COR-L47 (cell line): Measurements from ENCODE around the gene LIN7A.

ENCODE experiments used
- DNase-seq: peaks from one replicate; lab custom pipeline; 2025; lab: John Stamatoyannopoulos, UW

The LIN7A gene

DNA sequence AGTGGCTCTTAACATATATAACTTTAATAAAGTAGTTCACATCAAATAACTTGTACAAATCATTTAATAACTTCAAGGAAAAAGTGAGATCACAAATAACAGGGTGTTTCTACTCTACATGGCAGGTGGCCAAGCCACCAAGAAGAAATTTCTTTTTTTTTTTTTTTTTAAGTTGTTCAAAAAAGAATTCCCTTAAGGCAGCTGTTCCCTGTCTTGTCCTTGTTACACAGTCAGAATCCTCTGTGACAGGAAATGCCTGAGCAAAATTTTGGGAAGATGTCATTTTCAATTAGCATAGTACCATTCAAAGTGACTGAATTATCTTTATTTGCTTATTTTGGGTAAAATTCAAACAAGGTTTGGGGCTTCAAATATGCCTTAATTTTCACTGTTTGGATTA is 79.4 kb downstream of the LIN7A start:
- DNase-seq = no peak

DNA sequence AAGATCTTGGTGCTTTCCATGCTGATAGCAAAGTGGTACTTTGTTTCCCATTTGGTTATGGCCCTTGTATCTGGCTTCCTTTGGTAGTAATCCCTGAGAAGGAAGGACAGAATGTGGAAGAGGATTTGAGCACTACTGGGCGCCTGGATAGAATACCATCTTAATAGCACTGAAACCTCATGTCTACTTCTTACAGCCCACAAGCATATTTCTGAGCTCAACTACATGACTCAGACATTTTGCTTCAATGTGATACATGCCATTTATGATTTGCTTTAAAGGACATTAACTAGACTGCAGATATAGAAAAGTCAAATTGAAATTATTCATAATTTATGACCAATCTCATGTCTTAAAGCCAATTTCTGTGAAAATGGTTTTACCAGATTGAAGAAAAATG is 80.4 kb downstream of the LIN7A start:
- DNase-seq = no peak

DNA sequence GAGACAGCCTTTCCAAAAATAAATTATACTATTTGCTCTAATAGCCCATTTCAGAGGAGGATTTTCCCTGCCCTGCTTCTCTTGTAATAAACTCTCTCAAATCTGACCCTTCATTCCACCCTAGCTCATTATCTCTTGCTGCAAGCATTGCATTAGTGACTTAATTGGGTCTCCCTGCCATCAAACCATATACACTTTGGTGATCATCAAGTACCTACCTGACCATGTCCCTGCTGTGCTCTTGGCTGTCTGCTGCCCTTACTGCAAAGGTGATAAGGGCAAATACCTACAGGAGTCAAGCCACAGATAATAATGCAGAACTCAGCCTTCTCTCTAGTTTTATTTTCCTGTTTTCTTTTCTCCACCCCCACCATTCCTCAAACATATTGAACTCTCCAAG is 88.4 kb downstream of the LIN7A start:
- no peak for DNase-seq

DNA sequence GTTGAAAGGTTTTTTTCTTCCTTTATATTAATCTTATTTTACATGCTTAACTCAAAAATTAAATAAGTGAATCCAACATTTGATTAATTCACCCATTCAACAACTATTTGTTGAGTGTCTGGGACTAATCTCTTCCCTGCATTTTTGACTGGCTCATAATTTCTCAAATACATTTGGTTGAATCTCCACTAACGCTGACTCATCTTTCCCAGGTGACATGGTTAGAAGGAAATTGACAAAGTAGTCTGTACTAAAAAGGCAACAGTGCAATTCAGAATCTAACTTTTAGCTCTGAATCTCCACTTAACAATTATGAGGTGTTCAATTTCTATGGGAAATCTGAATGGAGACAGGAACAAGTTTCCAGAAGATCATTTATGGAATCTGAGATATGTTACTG is 88.9 kb downstream of the LIN7A start:
- no peak for DNase-seq

DNA sequence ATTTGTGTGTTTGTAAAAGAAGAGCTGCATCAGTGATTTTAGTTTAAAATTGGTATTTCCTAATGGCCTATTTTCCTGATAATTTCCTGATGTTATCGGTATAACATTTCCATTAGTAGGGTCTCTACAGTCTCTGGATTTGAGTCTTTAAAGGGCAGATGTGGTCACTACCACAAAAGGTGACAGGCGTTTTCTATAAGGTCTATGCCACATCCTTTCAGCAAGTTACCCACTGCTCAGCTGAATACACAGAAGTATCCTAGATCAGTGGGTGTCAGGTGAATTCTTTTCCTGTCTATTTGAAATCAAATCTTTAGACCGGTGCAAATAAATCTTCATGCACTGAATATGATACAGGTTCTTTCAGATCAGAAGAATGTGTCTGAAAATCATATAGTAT is 90.2 kb downstream of the LIN7A start:
- no peak for DNase-seq

DNA sequence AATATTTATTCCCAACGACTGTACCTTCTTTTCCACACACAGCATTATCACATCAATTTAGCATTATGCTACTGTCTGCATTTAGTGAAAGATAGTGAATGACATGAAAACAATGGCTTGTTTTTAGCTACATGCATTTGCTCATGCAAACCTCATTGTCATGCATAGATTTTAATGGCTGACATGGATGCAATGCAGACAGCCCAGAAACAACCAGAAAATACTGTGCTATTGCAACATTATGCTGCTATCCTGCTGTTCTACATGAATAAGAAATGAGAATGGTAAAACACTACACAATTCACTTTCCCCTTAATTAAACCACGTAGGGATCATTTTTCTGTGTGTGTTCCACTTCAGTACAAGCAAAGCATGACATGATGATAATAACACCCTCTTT is 90.8 kb downstream of the LIN7A start:
- DNase-seq = peak; percentile 50

DNA sequence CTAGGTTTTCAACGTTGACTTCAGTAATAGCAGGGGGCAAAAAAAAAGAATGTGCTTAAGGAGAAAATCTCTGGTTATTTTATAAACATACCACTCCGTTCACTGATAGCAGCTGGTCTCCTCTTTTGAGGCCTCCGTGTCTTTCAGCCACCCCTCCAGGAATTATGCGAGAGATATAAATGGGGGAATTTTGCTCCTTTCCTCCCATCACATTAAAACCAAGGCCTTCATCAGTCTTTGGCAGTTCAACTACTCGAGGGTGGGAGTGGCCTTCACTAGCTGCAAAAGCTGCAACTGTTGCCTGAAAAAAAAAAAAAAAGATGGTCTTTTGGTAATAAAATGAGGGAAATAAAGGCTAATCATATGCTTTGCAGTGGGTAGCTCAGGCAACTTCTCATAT is 92.1 kb downstream of the LIN7A start:
- DNase-seq = no peak

DNA sequence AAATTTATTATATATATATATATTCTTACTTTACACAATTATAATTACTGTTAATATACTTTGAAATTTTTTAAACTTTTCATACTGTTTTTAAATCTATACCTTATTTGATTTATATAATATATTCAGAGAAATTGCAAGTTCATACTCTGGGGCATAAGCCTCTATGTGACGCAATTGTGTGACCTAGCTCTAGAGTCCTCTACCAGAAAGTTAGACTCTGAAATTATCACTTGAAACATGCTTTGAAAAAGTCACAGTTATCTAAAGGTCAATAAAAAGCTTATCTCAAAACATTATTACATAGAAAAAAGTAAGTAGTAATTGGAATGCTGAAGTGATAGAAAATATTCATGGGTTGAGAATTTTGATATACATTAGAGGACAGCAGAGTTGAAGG is 93.8 kb downstream of the LIN7A start:
- DNase-seq = no peak

DNA sequence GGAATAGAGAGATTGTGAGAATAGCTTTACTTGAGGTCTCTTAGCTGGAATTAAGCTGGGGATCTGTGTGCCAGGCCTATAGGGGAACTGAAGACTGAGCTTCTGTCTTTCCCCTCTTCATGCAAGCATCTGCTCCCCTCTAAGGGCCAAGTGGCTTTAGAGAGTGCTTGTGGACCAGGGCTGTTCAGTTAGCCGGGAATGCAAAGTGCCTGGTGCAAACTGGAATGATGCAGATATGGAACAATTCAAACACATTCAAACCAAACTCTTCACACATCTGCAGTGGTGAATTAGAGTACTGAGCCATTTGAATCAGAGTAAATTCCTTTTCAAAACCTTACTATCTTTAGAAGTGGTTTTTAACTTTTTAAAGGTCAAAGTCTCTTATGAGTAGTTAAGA is 99.0 kb downstream of the LIN7A start:
- DNase-seq = no peak

DNA sequence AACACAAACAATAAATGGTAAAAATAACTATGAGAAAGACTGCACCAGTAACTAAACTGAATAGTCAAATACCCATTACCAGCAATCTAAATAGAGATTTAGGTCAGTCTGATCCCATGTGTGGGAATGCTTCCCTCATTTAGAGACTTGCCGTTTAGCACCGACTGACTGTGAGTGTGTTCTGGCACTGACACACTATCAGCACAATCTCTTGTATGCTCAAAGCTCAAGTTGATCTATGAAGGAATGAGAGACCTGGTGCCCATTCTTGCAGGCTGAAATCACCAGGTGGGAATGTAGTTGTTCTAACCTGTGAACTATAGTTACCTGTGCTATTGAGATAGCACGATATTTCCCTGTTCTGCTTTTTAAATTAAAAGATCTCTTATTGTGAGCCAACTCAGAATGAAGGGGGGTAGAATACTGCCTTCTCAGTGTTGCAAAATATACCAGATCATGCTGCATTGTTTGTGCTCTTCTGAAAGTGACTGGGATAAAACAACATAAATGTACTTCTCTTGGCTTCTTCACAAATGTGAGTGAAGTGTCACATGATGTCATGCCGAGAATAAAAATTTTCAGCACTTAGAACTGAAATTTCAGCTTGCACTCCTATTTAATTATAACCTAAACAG is 99.6 kb downstream of the LIN7A start:
- no peak for DNase-seq

DNA sequence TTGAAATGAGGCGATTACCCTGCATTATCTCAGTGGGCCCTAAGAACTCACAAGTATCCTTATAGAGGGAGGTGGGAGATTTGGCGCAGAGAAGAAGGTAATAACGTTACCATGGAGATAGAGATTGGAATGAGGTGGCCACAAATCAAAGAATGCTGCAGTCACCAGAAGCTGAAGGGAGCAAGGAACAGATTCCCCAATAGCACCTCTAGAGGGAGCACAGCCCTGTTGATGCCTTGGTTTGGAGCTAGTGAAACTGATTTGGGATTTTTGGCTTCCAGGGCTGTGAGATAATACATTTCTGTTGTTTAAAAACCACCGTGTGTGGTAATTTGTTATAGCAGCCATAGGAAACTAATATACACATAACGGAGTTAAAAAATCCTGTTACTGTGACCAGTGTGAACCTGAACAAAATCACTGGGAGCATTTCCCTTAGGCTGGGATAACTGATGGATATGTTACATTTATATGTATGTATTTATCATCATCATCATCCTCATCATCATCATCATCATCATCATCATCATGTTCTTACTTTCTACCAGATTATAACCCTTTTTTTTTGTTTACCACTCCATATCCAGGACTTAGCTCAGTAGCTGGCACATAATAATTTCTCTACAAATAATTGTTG is 100.3 kb downstream of the LIN7A start:
- peak; percentile 63 for DNase-seq

DNA sequence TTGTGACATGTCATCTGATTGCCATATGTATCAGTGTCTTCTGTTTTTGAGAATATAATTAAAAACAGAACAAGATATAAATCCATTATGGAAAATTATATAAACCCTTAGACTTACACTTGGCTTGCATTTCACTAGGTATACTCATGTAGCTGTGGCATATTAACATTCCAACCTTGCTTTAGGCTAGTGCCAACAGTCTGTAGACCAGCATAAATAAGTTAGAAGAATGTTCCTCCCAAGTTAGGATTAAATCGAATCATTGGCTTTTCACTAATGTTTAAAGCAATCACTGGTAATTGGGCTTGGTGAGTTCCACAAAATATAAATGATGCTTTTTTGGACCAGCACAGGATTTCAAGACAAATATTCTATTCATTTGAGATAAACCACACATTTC is 103.0 kb downstream of the LIN7A start:
- DNase-seq = no peak

DNA sequence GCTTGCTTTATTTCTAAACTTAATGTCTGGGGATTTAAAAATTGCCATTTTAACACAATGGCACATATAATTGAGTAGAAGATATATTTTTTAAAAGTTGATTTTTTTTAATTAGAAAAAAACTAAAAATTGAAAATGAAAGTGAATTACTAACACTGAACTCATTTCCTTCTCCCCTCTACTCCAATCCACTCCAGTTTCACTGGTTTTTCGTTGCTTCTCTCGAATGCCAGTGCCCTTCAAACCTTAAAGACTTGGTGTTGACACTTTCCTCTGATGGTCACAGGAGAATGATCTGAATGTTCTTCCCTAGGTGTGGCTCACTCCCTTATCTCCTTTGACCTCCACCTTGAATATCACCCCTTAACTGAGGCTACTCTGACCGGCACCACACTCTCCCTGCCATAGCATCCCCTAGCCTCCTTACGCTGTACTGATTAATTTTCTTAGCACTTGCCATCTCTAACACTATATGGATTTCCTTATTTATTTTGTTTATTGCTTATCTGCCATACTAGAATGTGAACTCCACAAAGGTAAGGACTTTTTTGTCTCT is 107.1 kb downstream of the LIN7A start:
- DNase-seq = no peak

DNA sequence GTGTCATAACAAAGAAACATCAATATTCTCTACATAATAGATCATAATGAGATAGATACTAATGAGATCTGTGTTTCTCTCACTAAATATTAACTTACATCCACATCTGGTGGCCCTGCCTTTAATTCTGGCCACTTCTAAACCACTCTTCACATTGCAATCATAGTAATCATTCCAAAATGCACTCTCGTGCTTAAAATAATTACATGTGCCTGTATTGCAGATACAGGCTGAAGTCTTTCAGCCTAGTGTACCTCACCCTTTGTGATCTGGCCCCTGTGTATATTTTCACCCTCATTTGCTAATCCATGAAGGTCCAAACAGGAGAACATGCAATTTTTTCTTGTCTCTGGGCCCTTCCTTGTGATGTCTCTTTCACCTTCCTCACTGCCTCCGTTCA is 108.0 kb downstream of the LIN7A start:
- DNase-seq = no peak

DNA sequence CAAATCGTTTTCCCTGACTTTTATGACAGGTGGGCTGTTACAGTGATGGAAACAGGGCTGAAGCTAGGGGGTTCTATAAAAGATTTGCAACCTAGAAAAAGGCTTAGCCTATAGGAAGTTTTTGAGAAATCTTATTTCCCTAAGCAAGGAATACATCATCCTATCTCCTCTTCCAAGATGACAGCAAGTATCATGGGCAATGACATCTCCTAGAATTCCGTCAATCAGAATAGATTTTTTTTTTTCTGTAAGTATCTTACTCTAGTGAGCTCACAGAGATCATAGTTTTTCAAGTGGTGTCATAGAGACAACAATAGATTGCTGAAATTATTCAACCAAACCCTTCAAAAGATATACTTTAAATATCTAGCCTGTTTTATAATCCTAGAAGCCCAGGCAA is 112.2 kb downstream of the LIN7A start:
- no peak for DNase-seq

DNA sequence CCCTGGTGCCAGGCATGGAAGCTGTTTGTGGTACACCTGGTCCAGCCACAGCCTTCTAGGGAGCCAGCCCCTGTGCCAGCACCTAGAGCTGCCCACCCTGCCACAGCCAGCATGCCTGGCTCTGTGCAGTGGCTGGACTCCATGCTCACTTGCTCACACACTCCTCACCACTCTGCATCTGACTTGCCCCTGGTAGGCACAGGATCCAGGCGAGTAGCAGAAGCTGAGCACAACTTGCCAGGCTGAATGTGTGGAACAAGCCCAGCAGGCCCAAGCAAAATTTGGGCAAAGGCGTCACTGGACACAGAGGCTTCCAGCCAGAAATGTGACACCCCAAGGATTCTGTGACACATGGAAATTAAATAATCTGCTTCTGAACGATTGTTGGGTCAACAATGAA is 114.3 kb downstream of the LIN7A start:
- DNase-seq = no peak

DNA sequence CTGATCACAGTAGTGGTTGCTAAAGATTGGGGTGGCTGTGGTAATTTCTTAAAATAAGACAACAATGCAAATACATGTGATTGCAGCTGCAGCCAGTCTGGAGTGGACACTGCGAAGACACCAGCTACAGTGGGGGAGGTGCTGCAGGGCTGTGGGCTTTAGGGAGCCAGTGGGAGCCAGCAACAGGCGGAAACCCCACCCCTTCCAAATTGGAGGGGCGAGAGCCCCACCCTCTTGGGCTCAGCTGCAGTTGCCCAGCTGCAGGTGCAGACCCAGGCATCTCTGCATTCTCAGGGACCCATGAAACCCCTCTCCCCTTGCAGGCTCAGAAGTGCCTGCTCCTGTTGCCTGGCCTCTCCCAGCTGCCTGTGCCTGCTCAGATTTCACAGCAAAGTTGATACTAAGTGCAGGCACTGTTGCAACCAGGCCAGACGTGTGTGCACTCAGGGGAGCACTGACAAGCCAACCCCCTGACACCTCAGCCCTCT is 116.2 kb downstream of the LIN7A start:
- DNase-seq = peak; percentile 8

DNA sequence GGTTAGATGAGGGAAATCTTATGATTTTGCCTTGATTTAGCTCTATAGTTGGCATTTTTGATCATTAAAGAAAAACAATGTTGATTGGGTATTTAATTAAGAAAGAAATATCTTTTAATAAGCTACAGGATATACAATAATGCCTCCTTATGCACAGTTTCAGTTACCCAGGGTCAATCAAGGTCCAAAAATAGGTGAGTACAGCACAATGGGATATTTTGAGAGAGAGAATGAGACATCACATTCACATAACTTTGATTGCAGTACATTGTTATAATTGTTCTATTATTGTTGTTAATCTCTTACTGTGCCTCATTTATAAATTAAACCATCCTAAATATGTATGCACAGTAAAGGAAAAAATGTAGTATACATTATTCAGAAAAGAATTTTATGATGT is 118.9 kb downstream of the LIN7A start:
- DNase-seq = no peak

DNA sequence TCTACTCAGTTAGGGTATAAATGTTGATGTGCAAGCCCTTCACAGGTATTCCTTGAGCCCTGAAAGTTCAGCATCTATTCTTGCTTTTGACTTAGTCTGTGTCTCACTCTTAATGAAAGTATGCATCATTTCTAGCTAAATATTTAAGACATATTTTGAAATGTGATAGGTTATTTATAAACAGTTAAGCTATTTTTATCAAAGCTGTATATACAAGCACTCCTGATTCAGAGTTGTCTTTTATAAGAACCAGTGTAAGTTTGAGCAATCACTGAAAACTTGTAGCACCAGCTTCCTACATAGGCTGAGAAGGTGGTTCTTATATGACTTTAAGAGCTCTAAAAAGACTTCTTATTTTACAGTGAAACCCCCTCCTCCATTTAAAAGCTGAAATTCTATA is 122.4 kb downstream of the LIN7A start:
- DNase-seq = no peak

DNA sequence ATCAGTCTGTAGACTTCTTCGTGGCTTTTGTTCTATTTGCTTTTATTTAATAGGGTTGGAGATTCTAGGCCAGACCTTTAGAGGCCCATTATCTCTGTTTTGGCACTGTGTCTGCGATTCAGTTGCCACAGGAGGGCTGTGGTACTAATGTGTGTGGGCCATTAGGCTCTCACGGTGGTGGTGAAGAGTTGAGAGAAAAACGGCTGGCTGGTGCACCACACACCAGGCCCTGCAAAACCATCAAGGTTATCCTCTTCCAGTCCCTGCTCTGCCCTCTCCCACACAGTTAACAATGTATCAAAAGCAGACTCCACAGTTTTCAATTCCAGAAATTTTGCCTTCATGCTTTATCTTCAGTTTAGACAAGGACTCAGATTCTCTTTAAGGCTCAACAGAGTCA is 123.3 kb downstream of the LIN7A start:
- DNase-seq = no peak

DNA sequence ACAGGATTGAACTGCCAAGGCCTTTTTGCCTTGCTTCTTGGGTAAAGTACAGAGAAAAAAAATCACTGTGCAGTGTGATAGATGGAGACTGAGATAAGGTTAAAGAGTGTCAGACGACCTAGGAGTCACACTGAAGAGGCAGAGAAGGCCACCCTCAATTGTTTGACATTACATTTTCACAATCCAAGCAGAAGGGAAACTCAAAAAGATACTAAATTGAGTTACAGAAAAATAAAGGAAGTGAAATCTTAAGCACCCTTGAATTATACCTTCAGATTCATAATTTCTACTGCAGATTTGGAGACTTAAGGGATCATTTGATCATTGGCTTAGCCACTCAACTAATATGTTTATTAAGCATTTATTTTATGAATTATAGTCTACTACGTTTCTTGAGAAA is 123.9 kb downstream of the LIN7A start:
- DNase-seq = no peak

DNA sequence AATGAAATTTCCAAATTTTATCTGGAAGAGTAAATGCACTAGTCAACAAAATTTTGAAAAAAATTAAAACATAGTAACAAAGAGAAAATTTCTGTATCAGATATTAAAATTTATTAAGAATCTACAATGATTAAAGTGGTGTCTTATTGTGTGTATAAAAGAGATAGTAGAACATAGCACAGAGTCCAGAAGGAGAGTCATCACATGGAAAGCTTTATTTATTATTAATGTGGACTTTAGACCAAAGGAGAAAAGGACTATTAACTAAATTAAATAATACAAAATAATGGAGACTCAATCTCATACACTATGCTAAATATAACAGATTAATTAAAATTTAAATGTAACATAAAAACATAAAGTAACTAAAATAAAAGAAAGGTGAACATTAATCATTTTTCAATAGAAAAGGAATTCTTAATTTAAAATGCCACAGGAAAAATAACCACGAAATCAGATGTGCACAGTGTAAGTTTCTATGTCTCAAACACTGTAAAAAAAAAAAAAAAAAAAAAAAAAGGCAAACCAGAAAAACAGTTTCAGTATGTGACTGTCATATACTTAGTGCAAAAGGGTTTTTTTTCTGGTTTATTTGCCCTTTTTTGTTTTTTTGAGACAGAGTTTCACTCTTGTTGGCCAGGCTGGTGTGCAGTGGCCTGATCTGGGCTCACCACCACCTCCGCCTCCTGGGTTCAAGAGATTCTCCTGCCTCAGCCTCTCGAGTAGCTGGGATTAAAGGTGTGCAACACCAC is 125.6 kb downstream of the LIN7A start:
- no peak for DNase-seq

DNA sequence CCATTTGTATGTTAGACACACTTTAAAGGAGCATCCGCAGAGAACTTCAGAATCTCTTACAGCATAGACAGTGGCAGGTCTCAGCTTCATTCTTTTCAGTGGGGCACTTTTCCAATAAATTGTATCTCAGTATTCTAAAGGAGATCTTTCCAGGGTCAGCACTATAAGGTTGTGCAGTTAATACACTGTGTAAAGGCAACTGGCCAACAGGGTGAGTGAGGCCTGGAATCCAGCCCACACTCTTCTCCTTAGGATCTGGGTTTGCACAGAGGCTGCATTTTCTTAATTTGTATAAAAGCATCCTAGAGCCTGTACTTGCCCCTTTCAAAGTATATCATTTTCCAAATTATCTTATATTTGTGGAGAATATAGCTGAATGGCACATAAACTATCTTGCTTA is 126.9 kb downstream of the LIN7A start:
- DNase-seq = no peak
